GM12878 (cell line): Measurements from ENCODE around the gene SORL1. TPM values are rescaled to one million over a fixed set of nuclear protein-coding genes. Genes with fewer than 3 reads are reported as not detected.

Experiments
- ATAC-seq: fragments of 200-7000 bp; cut with Tn5 transposase; 3 replicates; pipeline ENCODE4 v1.9.1; 2020; ENCODE audit warnings: mild to moderate bottlenecking, moderate library complexity
- BruUV-seq: library from RNA; stranded (reverse); fragments of 400-500 nt; replicated peaks from 2 replicates; lab custom pipeline; 2021; lab: Mats Ljungman, UMichigan
- CTCF ChIA-PET: fragments of 300-600 bp; sonication (Branson Sonifier 250); formaldehyde crosslinking; extraction: SDS; loops from one replicate; lab custom pipeline; 2021; ENCODE audit warnings: inconsistent platforms; lab: Yijun Ruan, JAX
- POLR2A ChIA-PET: fragments of 350-600 bp; formaldehyde crosslinking; extraction: SDS; loops from one replicate; lab custom pipeline; 2021; ENCODE audit warnings: inconsistent platforms; lab: Charles Lee
- RAD21 ChIA-PET: fragments of 300-600 bp; sonication (Branson Sonifier 250); formaldehyde crosslinking; loops from one replicate; lab custom pipeline; 2023; ENCODE audit warnings: antibody characterized with exemption; ENCODE audit not compliant: unreplicated experiment; lab: Charles Lee
- SMC1A ChIA-PET: fragments of 300-600 bp; sonication (Branson Sonifier 250); formaldehyde crosslinking; loops from one replicate; lab custom pipeline; 2023; ENCODE audit not compliant: unreplicated experiment, uncharacterized antibody; lab: Charles Lee
- DNase-seq: peaks from one replicate; pipeline ENCODE4 v3.0.0-alpha.2; 2011; ENCODE audit warnings: low read depth, low spot score
- FAIRE-seq: peaks from 3 replicates; lab custom pipeline; 2011; peaks lifted over from hg19 to GRCh38; lab: Jason Lieb, UNC
- H2AFZ ChIP-seq: 2 replicates; pipeline ENCODE4 v1.6.0; 2011; ENCODE audit warnings: low read depth, low read length, control low read depth; ENCODE audit not compliant: control insufficient read depth
- H3K27ac ChIP-seq: 2 replicates; pipeline ENCODE4 v1.5.1; 2011; ENCODE audit warnings: control low read depth; ENCODE audit not compliant: control insufficient read depth, insufficient read depth
- H3K27me3 ChIP-seq, 2 experiments: replicated peaks in 1 of 2; 2 replicates each; pipeline versions ENCODE4 v1.6.0 to v1.6.1; 2011; ENCODE audit warnings: low read length in 1 of 2; ENCODE audit not compliant: control insufficient read depth in 2 of 2, insufficient read depth in 2 of 2
- H3K36me3 ChIP-seq, 2 experiments: 2 replicates each; pipeline ENCODE4 v1.5.1; 2011; ENCODE audit warnings: low read length in 1 of 2; ENCODE audit not compliant: control insufficient read depth in 2 of 2, insufficient read depth in 2 of 2
- H3K4me1 ChIP-seq: 2 replicates; pipeline ENCODE4 v1.6.1; 2011; ENCODE audit warnings: mild to moderate bottlenecking, low read length, moderate library complexity, mixed read lengths; ENCODE audit not compliant: control insufficient read depth, insufficient read depth
- H3K4me2 ChIP-seq: 2 replicates; pipeline ENCODE4 v1.6.0; 2011; ENCODE audit warnings: control low read depth; ENCODE audit not compliant: control insufficient read depth, insufficient read depth
- H3K4me3 ChIP-seq: fragments of 200-600 bp; sonication (generic); 2 replicates; pipeline ENCODE4 v1.5.1; 2016
- H3K79me2 ChIP-seq: 2 replicates; pipeline ENCODE4 v1.6.0; 2011; ENCODE audit warnings: low read length; ENCODE audit not compliant: control insufficient read depth, insufficient read depth
- H3K9ac ChIP-seq: 2 replicates; pipeline ENCODE4 v1.8.0; 2011; ENCODE audit warnings: low read length, control low read depth, mixed read lengths; ENCODE audit not compliant: control insufficient read depth, insufficient read depth
- H3K9me3 ChIP-seq: replicated peaks from 3 replicates; pipeline ENCODE4 v1.5.1; 2011; ENCODE audit warnings: mild to moderate bottlenecking, low read length; ENCODE audit not compliant: control insufficient read depth, insufficient read depth
- H4K20me1 ChIP-seq: 2 replicates; pipeline ENCODE4 v1.6.0; 2011; ENCODE audit not compliant: control insufficient read depth, insufficient read depth
- CEBPZ ChIP-seq: fragments of 150-350 bp; IDR thresholded peaks from 2 replicates; pipeline ENCODE4 v1.6.1; 2016; ENCODE audit warnings: low read depth, low read length
- CHD4 ChIP-seq: fragments of 200-600 bp; sonication (generic); IDR thresholded peaks from 2 replicates; pipeline ENCODE4 v1.6.1; 2016; ENCODE audit warnings: mild to moderate bottlenecking
- ESRRA ChIP-seq: IDR thresholded peaks from 2 replicates; pipeline ENCODE4 v1.6.1; 2012; ENCODE audit warnings: mild to moderate bottlenecking, low read length, improper control_type of control experiment
- FOXM1 ChIP-seq: IDR thresholded peaks from 2 replicates; pipeline ENCODE4 v1.6.1; 2012; ENCODE audit warnings: low read depth, mild to moderate bottlenecking, inconsistent platforms, low read length, moderate library complexity
- JUNB ChIP-seq: IDR thresholded peaks from 2 replicates; pipeline ENCODE4 v1.6.1; 2016; ENCODE audit warnings: antibody characterized with exemption, mild to moderate bottlenecking
- MTA3 ChIP-seq: IDR thresholded peaks from 2 replicates; pipeline ENCODE4 v1.6.1; 2012; ENCODE audit warnings: low read length, inconsistent platforms, borderline replicate concordance
- NFXL1 ChIP-seq: fragments of 450-650 bp; IDR thresholded peaks from 2 replicates; pipeline ENCODE4 v1.6.1; 2017; ENCODE audit warnings: antibody characterized with exemption, mild to moderate bottlenecking, borderline replicate concordance
- NR2C2 ChIP-seq: IDR thresholded peaks from 2 replicates; pipeline ENCODE4 v1.6.1; 2011; ENCODE audit warnings: borderline replicate concordance, low read depth; ENCODE audit not compliant: control insufficient read depth, insufficient read length
- YY1 ChIP-seq: IDR thresholded peaks from 2 replicates; pipeline ENCODE4 v1.6.1; 2011; ENCODE audit warnings: low read depth, mild to moderate bottlenecking, low read length
- WGBS: methylation state at CpG from one replicate; pipeline ENCODE4 v1.1.6; 2016; ENCODE audit warnings: low lambda C conversion rate; ENCODE audit not compliant: insufficient replicate concordance, insufficient coverage; ENCODE audit errors: missing lambda C conversion rate; 5-methylcytosine and 5-hydroxymethylcytosine counted together
- in situ Hi-C: fragments of 300-500 bp; cut with MboI; formaldehyde crosslinking; loops from 9 replicates; pipeline ENCODE4 v1.14.3; 2018; ENCODE audit warnings: mixed read lengths
- intact Hi-C: fragments of 100-400 bp; cut with micrococcal nuclease; formaldehyde crosslinking; loops from one replicate; pipeline ENCODE4 v1.14.2; 2022; ENCODE audit not compliant: unreplicated experiment
- polyA plus RNA-seq, 11 experiments: library from polyadenylated mRNA; depleted of rRNA in 4 of 11; unstranded in 6 of 11; stranded (reverse) in 5 of 11; fragments of >200 nt; fragmentation: Nextera tagmentation in 4 of 11; fragmentation: Illumina TruSeq in 1 of 11; extraction: Ambion mirVana in 4 of 11; extraction: Trizol in 1 of 11; gene quantifications; 1 replicate in 1 of 11; 2 replicates in 10 of 11; pipeline versions ENCODE4 v1.2.1 to v1.2.3, GENCODE V29; 2011 to 2016; ENCODE audit warnings: inconsistent platforms in 2 of 11, missing spikeins in 2 of 11, low read depth in 1 of 11
- total RNA-seq, 4 experiments: library from RNA; depleted of rRNA in 3 of 4; stranded (reverse); fragments of >200 nt in 3 of 4; fragmentation: Illumina TruSeq in 1 of 4; extraction: Trizol in 1 of 4; gene quantifications; 2 replicates each; pipeline versions ENCODE4 v1.2.1 to v1.2.3, GENCODE V29; 2013 to 2021

The SORL1 gene
- total and polyA plus RNA-seq, 10 of the 15 experiments (the other 5 are each of a cell fraction or from before 2014, with no cell fraction given) = 20.2 to 107 (median 59.9) TPM

- H2AFZ ChIP-seq = no peak overlapping the region
- no peaks in the 10 kb centered on the region for H3K9me3 ChIP-seq
- H3K36me3 ChIP-seq = peaks cover 29 to 63% of the 10 kb centered on the region in 2 experiments
- peaks cover 7% of the 10 kb centered on the region for H3K79me2 ChIP-seq
- ATAC-seq (no peak), FAIRE-seq (no peak), DNase-seq (no peak)
- CTCF ChIA-PET = interaction anchor here (0.8 to 1.1 kb wide), 2 partner anchors 8 to 37 kb away, joined by 3 to 4 read pairs; no protein-coding TSS in a partner anchor
- H3K4me3 ChIP-seq = no peak overlapping the region
- no peaks in the 10 kb centered on the region for H3K27me3 ChIP-seq
- 96% methylated on average over 3 of the region's 3 CpGs for WGBS
- TF ChIP-seq NFXL1 = no peak
- TF ChIP-seq NR2C2 = no peak
- TF ChIP-seq FOXM1 = no peak
- no peak for TF ChIP-seq ESRRA
- no peak for TF ChIP-seq CEBPZ
- no peak for TF ChIP-seq CHD4
- TF ChIP-seq YY1 = no peak
- TF ChIP-seq JUNB = no peak
- no peak for TF ChIP-seq MTA3
- no peak overlapping the region for H3K9ac ChIP-seq
- no peak overlapping the region for H3K27ac ChIP-seq
- H4K20me1 ChIP-seq = no peaks in the 10 kb centered on the region
- RAD21 ChIA-PET = no interaction called here
- BruUV-seq = no TSS peak
- POLR2A ChIA-PET = no interaction called here
- H3K4me1 ChIP-seq = peaks cover 32% of the 10 kb centered on the region
- intact Hi-C loops (no loop called here), in situ Hi-C loops (no loop called here)
- SMC1A ChIA-PET = interaction anchor here (0.8 to 1.4 kb wide), 2 partner anchors 9 to 29 kb away, joined by 3 to 5 read pairs; no protein-coding TSS in a partner anchor
- no peak overlapping the region for H3K4me2 ChIP-seq
These were observed 95.5 kb downstream of the SORL1 start for GRCh38 chr11:121547574-121547973.
